HepG2 (cell line): ENCODE results near the gene MAP2K1. TPM values are rescaled to one million over a fixed set of nuclear protein-coding genes. Genes with fewer than 3 reads are reported as not detected.

Experiments
- E2F2 ChIP-seq: sonication (generic); formaldehyde crosslinking; IDR thresholded peaks from 2 replicates; pipeline ENCODE4 v1.4.0; 2020; ENCODE audit warnings: missing genetic modification reagents, borderline replicate concordance
- IKZF5 ChIP-seq: IDR thresholded peaks from 2 replicates; pipeline ENCODE4 v1.6.1; 2018; ENCODE audit warnings: missing genetic modification reagents, mild to moderate bottlenecking, missing compliant biosample characterization
- MEF2D ChIP-seq: sonication (generic); formaldehyde crosslinking; IDR thresholded peaks from 2 replicates; pipeline ENCODE4 v1.5.1; 2020; ENCODE audit warnings: mild to moderate bottlenecking, missing genetic modification reagents
- NFAT5 ChIP-seq: sonication (generic); formaldehyde crosslinking; IDR thresholded peaks from 2 replicates; pipeline ENCODE4 v1.4.0; 2020; ENCODE audit warnings: missing genetic modification reagents
- PRDM10 ChIP-seq: sonication (generic); formaldehyde crosslinking; IDR thresholded peaks from 2 replicates; pipeline ENCODE4 v1.4.0; 2020; ENCODE audit warnings: low read depth, missing genetic modification reagents
- TERF1 ChIP-seq: sonication (generic); formaldehyde crosslinking; IDR thresholded peaks from 2 replicates; pipeline ENCODE4 v1.8.0; 2022; ENCODE audit warnings: mild to moderate bottlenecking, missing genetic modification reagents, moderate library complexity
- USF2 ChIP-seq, 2 experiments: sonication (generic) in 1 of 2; formaldehyde crosslinking in 1 of 2; IDR thresholded peaks; 2 replicates each; pipeline versions ENCODE4 v1.5.1 to v1.6.1; 2011 to 2020; ENCODE audit warnings: borderline replicate concordance in 1 of 2, low read depth in 1 of 2, low read length in 1 of 2, mild to moderate bottlenecking in 1 of 2, missing genetic modification reagents in 1 of 2, moderate library complexity in 1 of 2
- ZFY ChIP-seq: sonication (generic); formaldehyde crosslinking; IDR thresholded peaks from 2 replicates; pipeline ENCODE4 v1.4.0; 2020; ENCODE audit warnings: missing genetic modification reagents
- ZNF292 ChIP-seq: sonication (generic); formaldehyde crosslinking; IDR thresholded peaks from 2 replicates; pipeline ENCODE4 v1.8.1; 2022; ENCODE audit warnings: mild to moderate bottlenecking, low read depth, missing genetic modification reagents, borderline replicate concordance
- ZNF572 ChIP-seq: sonication (generic); formaldehyde crosslinking; IDR thresholded peaks from 2 replicates; pipeline ENCODE4 v1.5.1; 2020; ENCODE audit warnings: mild to moderate bottlenecking, missing genetic modification reagents
- polyA plus RNA-seq, 8 experiments: library from polyadenylated mRNA; depleted of rRNA in 3 of 8; stranded (reverse) in 7 of 8; unstranded in 1 of 8; fragments of >200 nt; fragmentation: Illumina TruSeq in 4 of 8; extraction: Trizol in 4 of 8; gene quantifications; 2 replicates each; pipeline versions ENCODE4 v1.2.1 to v1.2.3, GENCODE V29; 2011 to 2016; ENCODE audit warnings: low read depth in 4 of 8, missing spikeins in 1 of 8, mixed read lengths in 1 of 8; ENCODE audit not compliant: insufficient read depth in 1 of 8
- total RNA-seq, 5 experiments: library from RNA; depleted of rRNA; stranded (reverse); fragments of >200 nt; fragmentation: Illumina TruSeq; extraction: Trizol; gene quantifications; 2 replicates each; pipeline ENCODE4 v1.2.3, GENCODE V29; 2016; ENCODE audit warnings: low read depth in 1 of 5

MAP2K1 gene
- total and polyA plus RNA-seq, 2 of the 13 experiments (the other 11 are each of a cell fraction or from before 2014, with no cell fraction given) = 24.1 to 49.2 TPM

- TF ChIP-seq NFAT5 (CRISPR knock-in tag) (peak; percentile 32; the same call in 1 of the 2 replicates), ZNF572 (CRISPR knock-in tag) (peak; percentile 88; the same call in 1 of the 2 replicates), PRDM10 (CRISPR knock-in tag) (0 out of 2 replicates have a peak, but pooled peaks have one; percentile 31), ZNF292 (CRISPR knock-in tag) (peak; percentile 37; the same call in 1 of the 2 replicates), E2F2 (CRISPR knock-in tag) (peak; percentile 59; the same call in 1 of the 2 replicates), IKZF5 (CRISPR knock-in tag) (peak; percentile 48; the same call in 1 of the 2 replicates), USF2 (IDR thresholded peaks at IDR 0.05; ENCODE audit: low read depth, low read length) (no peak), USF2 (CRISPR knock-in tag; IDR thresholded peaks at IDR 0.05; ENCODE audit: borderline replicate concordance) (no peak), TERF1 (CRISPR knock-in tag) (no peak), MEF2D (CRISPR knock-in tag) (peak; percentile 81), ZFY (CRISPR knock-in tag) (peak; percentile 63; the same call in 1 of the 2 replicates)
These were observed 30.1 kb upstream of the MAP2K1 start, which contains the start of gene TIPIN (continued) for GRCh38 chr15:66356359-66357236.
